K562 (cell line): ENCODE results near the gene LGALS12. TPM values are rescaled to one million over a fixed set of nuclear protein-coding genes. Genes with fewer than 3 reads are reported as not detected.

Experiments
- ETS2 ChIP-seq: IDR thresholded peaks from 2 replicates; pipeline ENCODE4 v1.6.1; 2016; ENCODE audit warnings: borderline replicate concordance, missing genetic modification characterization, mild to moderate bottlenecking, moderate library complexity, missing compliant biosample characterization; ENCODE audit not compliant: poor library complexity, severe bottlenecking
- FOS ChIP-seq: IDR thresholded peaks from 3 replicates; pipeline ENCODE4 v1.6.1; 2011; ENCODE audit not compliant: insufficient read length; ENCODE audit errors: extremely low read depth
- FOXM1 ChIP-seq, 2 experiments: fragments of 450-650 bp in 1 of 2; sonication (generic) in 1 of 2; formaldehyde crosslinking in 1 of 2; IDR thresholded peaks; 2 replicates each; pipeline versions ENCODE4 v1.6.1 to v1.9.0; 2017 to 2022; ENCODE audit warnings: low read depth in 2 of 2, mild to moderate bottlenecking in 2 of 2, missing genetic modification reagents in 1 of 2, moderate library complexity in 1 of 2
- HDAC8 ChIP-seq: fragments of 450-650 bp; IDR thresholded peaks from 2 replicates; pipeline ENCODE4 v1.6.1; 2016; ENCODE audit warnings: mild to moderate bottlenecking, missing genetic modification characterization, moderate library complexity, missing compliant biosample characterization
- KAT8 ChIP-seq: fragments of 450-650 bp; IDR thresholded peaks from 2 replicates; pipeline ENCODE4 v1.6.1; 2016; ENCODE audit warnings: low read depth, mild to moderate bottlenecking
- MAFK ChIP-seq: IDR thresholded peaks from 2 replicates; pipeline ENCODE4 v1.6.1; 2011; ENCODE audit warnings: low read length, improper control_type of control experiment
- NR3C1 ChIP-seq: sonication (generic); formaldehyde crosslinking; IDR thresholded peaks from 2 replicates; pipeline ENCODE4 v1.8.1; 2022; ENCODE audit warnings: missing genetic modification reagents
- PHTF2 ChIP-seq: fragments of 250-450 bp; sonication (Bioruptor Pico); IDR thresholded peaks from 2 replicates; pipeline ENCODE4 v1.5.0; 2021; ENCODE audit warnings: mild to moderate bottlenecking
- RBBP5 ChIP-seq: fragments of 200-600 bp; sonication (generic); IDR thresholded peaks from 2 replicates; pipeline ENCODE4 v1.6.1; 2012; ENCODE audit warnings: borderline replicate concordance, mild to moderate bottlenecking, low read length, control low read depth, inconsistent platforms; ENCODE audit not compliant: insufficient read depth, poor library complexity, severe bottlenecking
- RBM34 ChIP-seq: fragments of 200-400 bp; formaldehyde crosslinking; IDR thresholded peaks from 2 replicates; pipeline ENCODE4 v1.6.1; 2018; ENCODE audit warnings: low read length, borderline replicate concordance; ENCODE audit not compliant: insufficient read depth
- SPI1 ChIP-seq: IDR thresholded peaks from 2 replicates; pipeline ENCODE4 v1.6.1; 2011; ENCODE audit warnings: low read depth, low read length, control low read depth, borderline replicate concordance
- ZNF584 ChIP-seq: fragments of 200-800 bp; sonication (Bioruptor generic); IDR thresholded peaks from 2 replicates; pipeline ENCODE4 v1.6.1; 2016; ENCODE audit warnings: low read depth, mild to moderate bottlenecking, missing genetic modification characterization, missing compliant biosample characterization
- ZNF77 ChIP-seq: fragments of 250-450 bp; sonication (Bioruptor Pico); IDR thresholded peaks from 2 replicates; pipeline ENCODE4 v1.5.0; 2020
- polyA plus RNA-seq, 8 experiments: library from polyadenylated mRNA; depleted of rRNA in 4 of 8; stranded (reverse) in 5 of 8; unstranded in 3 of 8; fragments of >200 nt; fragmentation: Nextera tagmentation in 2 of 8; fragmentation: Illumina TruSeq in 1 of 8; extraction: Ambion mirVana in 2 of 8; extraction: Trizol in 1 of 8; gene quantifications; 2 replicates each; pipeline versions ENCODE4 v1.2.1 to v1.2.3, GENCODE V29; 2011 to 2014; ENCODE audit warnings: inconsistent platforms in 1 of 8, missing spikeins in 1 of 8
- total RNA-seq, 7 experiments: library from RNA; depleted of rRNA in 6 of 7; stranded (reverse); fragments of >200 nt in 6 of 7; fragmentation: Illumina TruSeq in 2 of 7; extraction: Trizol in 2 of 7; gene quantifications; 2 replicates each; pipeline versions ENCODE4 v1.2.1 to v1.2.3, GENCODE V29; 2011 to 2021; ENCODE audit warnings: low replicate concordance in 1 of 7
- TF ChIP-seq, protein P1 (sequence below): fragments of 450-650 bp; formaldehyde crosslinking; IDR thresholded peaks from 2 replicates; pipeline ENCODE4 v1.4.0; 2020; ENCODE audit warnings: mild to moderate bottlenecking
- TF ChIP-seq, protein P2 (sequence below): fragments of 250-450 bp; sonication (Bioruptor Pico); IDR thresholded peaks from 2 replicates; pipeline ENCODE4 v1.4.0; 2020
- TF ChIP-seq, protein P3 (sequence below): fragments of 200-600 bp; sonication (generic); IDR thresholded peaks from one replicate; pipeline ENCODE4 v1.6.1; 2012; ENCODE audit warnings: mild to moderate bottlenecking, low read depth, low read length, inconsistent platforms

LGALS12 gene
- total and polyA plus RNA-seq, 9 of the 15 experiments (the other 6 are each of a cell fraction or from before 2014, with no cell fraction given): 0.66 to 8.0 (median 5.0) TPM

DNA sequence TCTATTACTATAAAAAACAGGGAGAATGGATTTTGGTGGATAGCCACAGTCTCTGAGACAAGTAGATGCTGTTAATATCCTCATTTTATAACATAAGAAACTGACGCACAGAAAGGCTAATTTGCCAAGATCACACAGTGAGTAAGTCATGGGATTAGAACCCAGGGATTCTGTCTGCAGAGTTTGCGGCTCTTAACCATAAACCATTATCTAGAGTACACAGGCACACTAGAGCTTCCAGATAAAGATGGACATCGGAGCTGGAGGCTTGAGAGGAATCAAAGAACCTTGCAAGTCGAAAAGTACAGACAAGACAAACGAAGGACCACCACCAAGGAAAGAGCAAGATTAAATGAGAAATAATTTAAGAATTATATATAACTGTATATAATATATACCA, 11.3 kb downstream of the LGALS12 start (continued):
- TF ChIP-seq, protein P1, sequence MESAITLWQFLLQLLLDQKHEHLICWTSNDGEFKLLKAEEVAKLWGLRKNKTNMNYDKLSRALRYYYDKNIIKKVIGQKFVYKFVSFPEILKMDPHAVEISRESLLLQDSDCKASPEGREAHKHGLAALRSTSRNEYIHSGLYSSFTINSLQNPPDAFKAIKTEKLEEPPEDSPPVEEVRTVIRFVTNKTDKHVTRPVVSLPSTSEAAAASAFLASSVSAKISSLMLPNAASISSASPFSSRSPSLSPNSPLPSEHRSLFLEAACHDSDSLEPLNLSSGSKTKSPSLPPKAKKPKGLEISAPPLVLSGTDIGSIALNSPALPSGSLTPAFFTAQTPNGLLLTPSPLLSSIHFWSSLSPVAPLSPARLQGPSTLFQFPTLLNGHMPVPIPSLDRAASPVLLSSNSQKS: no peak
- no peak for TF ChIP-seq PHTF2 (CRISPR knock-in tag)
- TF ChIP-seq, protein P2, sequence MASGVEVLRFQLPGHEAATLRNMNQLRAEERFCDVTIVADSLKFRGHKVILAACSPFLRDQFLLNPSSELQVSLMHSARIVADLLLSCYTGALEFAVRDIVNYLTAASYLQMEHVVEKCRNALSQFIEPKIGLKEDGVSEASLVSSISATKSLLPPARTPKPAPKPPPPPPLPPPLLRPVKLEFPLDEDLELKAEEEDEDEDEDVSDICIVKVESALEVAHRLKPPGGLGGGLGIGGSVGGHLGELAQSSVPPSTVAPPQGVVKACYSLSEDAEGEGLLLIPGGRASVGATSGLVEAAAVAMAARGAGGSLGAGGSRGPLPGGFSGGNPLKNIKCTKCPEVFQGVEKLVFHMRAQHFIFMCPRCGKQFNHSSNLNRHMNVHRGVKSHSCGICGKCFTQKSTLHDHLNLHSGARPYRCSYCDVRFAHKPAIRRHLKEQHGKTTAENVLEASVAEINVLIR (CRISPR knock-in tag): no peak
- no peak for TF ChIP-seq ZNF584 (CRISPR knock-in tag)
- TF ChIP-seq NR3C1 (CRISPR knock-in tag): no peak
- no peak for TF ChIP-seq SPI1
- no peak for TF ChIP-seq RBM34
- peak; percentile 85 for TF ChIP-seq FOXM1 (IDR thresholded peaks at IDR 0.05; ENCODE audit: low read depth)
- TF ChIP-seq FOXM1 (CRISPR knock-in tag; IDR thresholded peaks at IDR 0.05; ENCODE audit: low read depth): no peak
- TF ChIP-seq FOS: no peak
- no peak for TF ChIP-seq RBBP5
- no peak for TF ChIP-seq ZNF77 (CRISPR knock-in tag)
- TF ChIP-seq, protein P3, sequence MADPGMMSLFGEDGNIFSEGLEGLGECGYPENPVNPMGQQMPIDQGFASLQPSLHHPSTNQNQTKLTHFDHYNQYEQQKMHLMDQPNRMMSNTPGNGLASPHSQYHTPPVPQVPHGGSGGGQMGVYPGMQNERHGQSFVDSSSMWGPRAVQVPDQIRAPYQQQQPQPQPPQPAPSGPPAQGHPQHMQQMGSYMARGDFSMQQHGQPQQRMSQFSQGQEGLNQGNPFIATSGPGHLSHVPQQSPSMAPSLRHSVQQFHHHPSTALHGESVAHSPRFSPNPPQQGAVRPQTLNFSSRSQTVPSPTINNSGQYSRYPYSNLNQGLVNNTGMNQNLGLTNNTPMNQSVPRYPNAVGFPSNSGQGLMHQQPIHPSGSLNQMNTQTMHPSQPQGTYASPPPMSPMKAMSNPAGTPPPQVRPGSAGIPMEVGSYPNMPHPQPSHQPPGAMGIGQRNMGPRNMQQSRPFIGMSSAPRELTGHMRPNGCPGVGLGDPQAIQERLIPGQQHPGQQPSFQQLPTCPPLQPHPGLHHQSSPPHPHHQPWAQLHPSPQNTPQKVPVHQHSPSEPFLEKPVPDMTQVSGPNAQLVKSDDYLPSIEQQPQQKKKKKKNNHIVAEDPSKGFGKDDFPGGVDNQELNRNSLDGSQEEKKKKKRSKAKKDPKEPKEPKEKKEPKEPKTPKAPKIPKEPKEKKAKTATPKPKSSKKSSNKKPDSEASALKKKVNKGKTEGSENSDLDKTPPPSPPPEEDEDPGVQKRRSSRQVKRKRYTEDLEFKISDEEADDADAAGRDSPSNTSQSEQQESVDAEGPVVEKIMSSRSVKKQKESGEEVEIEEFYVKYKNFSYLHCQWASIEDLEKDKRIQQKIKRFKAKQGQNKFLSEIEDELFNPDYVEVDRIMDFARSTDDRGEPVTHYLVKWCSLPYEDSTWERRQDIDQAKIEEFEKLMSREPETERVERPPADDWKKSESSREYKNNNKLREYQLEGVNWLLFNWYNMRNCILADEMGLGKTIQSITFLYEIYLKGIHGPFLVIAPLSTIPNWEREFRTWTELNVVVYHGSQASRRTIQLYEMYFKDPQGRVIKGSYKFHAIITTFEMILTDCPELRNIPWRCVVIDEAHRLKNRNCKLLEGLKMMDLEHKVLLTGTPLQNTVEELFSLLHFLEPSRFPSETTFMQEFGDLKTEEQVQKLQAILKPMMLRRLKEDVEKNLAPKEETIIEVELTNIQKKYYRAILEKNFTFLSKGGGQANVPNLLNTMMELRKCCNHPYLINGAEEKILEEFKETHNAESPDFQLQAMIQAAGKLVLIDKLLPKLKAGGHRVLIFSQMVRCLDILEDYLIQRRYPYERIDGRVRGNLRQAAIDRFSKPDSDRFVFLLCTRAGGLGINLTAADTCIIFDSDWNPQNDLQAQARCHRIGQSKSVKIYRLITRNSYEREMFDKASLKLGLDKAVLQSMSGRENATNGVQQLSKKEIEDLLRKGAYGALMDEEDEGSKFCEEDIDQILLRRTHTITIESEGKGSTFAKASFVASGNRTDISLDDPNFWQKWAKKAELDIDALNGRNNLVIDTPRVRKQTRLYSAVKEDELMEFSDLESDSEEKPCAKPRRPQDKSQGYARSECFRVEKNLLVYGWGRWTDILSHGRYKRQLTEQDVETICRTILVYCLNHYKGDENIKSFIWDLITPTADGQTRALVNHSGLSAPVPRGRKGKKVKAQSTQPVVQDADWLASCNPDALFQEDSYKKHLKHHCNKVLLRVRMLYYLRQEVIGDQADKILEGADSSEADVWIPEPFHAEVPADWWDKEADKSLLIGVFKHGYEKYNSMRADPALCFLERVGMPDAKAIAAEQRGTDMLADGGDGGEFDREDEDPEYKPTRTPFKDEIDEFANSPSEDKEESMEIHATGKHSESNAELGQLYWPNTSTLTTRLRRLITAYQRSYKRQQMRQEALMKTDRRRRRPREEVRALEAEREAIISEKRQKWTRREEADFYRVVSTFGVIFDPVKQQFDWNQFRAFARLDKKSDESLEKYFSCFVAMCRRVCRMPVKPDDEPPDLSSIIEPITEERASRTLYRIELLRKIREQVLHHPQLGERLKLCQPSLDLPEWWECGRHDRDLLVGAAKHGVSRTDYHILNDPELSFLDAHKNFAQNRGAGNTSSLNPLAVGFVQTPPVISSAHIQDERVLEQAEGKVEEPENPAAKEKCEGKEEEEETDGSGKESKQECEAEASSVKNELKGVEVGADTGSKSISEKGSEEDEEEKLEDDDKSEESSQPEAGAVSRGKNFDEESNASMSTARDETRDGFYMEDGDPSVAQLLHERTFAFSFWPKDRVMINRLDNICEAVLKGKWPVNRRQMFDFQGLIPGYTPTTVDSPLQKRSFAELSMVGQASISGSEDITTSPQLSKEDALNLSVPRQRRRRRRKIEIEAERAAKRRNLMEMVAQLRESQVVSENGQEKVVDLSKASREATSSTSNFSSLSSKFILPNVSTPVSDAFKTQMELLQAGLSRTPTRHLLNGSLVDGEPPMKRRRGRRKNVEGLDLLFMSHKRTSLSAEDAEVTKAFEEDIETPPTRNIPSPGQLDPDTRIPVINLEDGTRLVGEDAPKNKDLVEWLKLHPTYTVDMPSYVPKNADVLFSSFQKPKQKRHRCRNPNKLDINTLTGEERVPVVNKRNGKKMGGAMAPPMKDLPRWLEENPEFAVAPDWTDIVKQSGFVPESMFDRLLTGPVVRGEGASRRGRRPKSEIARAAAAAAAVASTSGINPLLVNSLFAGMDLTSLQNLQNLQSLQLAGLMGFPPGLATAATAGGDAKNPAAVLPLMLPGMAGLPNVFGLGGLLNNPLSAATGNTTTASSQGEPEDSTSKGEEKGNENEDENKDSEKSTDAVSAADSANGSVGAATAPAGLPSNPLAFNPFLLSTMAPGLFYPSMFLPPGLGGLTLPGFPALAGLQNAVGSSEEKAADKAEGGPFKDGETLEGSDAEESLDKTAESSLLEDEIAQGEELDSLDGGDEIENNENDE: no peak
- no peak for TF ChIP-seq KAT8
- TF ChIP-seq ETS2 (tag): no peak
- no peak for TF ChIP-seq HDAC8
- no peak for TF ChIP-seq MAFK
